SHP77 (cell line): ENCODE results near the gene TENT4A.

Source experiments
- DNase-seq, 2 experiments: peaks; one replicate each; lab custom pipeline; 2025; lab: John Stamatoyannopoulos, UW

The TENT4A gene

GRCh38 chr5:6752782-6753181 lies 39.5 kb downstream of the TENT4A start:
- DNase-seq, result no peak

- DNase-seq, result no peak
Observed at GRCh38 chr5:6753851-6754250, 40.6 kb downstream of the TENT4A start.

GRCh38 chr5:6754766-6755165 lies 41.5 kb downstream of the TENT4A start:
- DNase-seq, result no peak

DNA sequence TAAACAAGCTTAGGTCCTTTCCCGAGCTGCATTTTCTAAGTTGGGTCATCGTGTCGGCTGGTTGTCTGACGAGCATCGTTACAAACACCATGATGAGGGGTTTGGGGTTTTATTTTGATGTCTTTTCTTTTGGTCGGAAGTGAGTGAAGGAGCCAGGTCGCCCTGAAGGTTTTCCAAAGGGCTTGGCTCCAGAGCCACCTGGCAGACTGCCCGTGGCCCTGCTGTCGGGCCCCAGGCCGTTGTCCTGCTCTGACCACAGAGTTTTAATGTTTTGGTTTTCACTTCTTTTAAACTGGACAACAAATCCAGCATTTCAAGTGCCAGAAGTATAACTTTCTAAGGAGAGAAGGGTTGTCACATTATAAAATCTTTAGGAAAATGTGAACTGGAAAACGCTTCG lies 42.3 kb downstream of the TENT4A start:
- no peak for DNase-seq

GRCh38 chr5:6755941-6756340 lies 42.7 kb downstream of the TENT4A start:
- DNase-seq, result no peak

- no peak for DNase-seq
Observed at GRCh38 chr5:6757414-6757969, 44.3 kb downstream of the TENT4A start.

DNA sequence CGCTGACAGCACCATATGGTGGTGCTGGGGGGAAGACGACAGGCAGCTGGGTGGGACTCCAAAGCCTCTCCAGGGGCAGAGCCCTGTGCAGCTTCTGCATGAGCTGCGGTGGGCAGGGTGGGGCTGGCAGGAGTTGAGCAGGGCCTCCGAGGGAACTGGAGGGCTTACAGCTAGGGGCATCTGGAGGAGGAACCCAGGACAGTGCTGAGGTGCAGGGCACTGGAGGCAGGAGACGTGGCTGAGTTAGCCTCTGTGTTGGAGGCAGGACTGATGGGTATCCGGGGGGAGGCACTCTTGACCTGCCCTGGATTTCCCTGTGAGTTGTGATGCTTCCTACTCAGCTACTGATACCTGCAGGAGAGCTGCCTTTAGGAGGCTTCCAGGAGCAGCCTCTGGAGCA lies 45.0 kb downstream of the TENT4A start:
- no peak for DNase-seq

- DNase-seq, result no peak
Observed at GRCh38 chr5:6758706-6759105, 45.5 kb downstream of the TENT4A start.

- DNase-seq, result peak in 1 of 2 experiments; percentile 18
Observed at GRCh38 chr5:6759401-6759800, 46.2 kb downstream of the TENT4A start.

DNA sequence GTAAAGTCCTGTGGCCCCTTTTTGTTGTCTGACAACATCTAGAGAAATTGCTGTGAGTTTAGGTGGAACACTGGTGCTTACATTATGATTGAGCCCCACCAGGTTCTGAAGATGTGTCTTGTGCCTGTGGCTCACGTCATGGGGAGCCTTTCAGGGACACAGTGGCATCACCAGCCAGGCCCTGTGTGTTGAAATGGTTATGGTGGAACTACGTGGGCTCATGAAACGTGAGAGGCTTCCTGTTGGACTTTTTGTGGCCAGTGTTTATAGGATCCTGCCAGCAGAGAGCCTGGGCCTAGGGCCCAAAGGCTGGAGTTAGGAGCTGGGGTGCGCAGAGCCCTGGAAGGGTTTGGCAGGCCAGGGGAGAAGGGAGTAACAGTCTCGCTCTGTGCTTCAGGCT lies 46.8 kb downstream of the TENT4A start:
- no peak for DNase-seq

DNA sequence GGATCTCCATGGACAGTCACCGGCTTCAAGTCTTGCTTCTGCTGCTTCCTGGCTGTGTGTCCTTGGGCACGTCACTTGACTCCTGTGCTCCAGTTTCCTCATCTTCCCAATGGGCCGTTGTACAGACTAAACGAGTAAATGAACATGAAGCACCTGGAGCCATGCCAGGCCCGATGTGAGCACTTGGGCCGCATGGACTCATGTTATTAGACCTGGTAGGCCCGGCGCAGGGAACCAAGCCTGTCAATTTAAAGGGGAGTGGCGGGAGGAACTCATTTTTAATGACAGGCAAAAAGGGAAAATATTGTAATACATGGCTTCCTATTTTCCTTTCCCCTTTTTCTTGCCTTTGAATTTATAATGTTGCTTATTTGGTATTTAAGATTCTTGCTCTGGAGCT lies 47.5 kb downstream of the TENT4A start:
- DNase-seq, result peak in 1 of 2 experiments; percentile 4

DNA sequence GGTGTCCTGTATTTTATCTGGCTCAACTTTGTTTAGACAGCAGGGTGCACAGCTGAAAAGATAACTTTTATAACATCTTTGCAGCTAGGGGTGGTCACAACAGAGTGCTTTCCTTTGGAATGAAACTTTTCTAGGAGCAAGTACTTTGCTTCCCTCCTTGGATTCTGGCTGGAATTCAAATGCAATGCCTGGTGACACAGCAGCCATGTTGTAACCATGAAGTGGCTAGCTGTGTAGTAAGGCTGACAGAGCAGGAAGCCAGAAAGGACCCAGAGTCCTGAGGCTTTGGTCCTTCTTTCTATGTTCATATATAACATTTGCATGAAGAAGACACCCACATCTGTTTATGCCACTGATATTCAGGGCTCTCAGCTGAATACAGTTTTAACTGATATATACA lies 48.1 kb downstream of the TENT4A start:
- no peak for DNase-seq

- no peak for DNase-seq
Observed at GRCh38 chr5:6762116-6762515, 48.9 kb downstream of the TENT4A start.

DNA sequence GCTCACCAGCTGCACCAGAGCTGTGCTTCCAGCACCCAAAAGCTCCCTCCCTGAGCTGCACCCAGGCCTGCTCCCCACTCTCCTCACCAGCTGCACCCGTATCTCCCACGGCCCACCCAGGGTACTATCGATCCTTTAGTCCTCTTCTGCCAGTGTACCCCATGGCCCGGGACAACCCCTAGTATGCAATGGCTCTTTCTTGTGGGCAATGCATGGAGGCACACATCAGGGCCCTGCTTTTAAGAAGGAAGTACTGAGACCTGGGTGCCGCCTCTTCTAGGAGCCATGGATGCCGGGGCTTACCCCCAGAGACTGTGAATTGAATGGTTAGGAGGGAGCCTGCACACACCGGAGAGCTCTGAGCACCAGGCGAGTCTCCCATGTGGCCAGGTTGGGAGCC lies 49.5 kb downstream of the TENT4A start:
- no peak for DNase-seq

- no peak for DNase-seq
Observed at GRCh38 chr5:6763191-6763590, 50.0 kb downstream of the TENT4A start.

- DNase-seq, result peak; percentile 90 to 92
Observed at GRCh38 chr5:6765612-6766525, 52.6 kb downstream of the TENT4A start.

DNA sequence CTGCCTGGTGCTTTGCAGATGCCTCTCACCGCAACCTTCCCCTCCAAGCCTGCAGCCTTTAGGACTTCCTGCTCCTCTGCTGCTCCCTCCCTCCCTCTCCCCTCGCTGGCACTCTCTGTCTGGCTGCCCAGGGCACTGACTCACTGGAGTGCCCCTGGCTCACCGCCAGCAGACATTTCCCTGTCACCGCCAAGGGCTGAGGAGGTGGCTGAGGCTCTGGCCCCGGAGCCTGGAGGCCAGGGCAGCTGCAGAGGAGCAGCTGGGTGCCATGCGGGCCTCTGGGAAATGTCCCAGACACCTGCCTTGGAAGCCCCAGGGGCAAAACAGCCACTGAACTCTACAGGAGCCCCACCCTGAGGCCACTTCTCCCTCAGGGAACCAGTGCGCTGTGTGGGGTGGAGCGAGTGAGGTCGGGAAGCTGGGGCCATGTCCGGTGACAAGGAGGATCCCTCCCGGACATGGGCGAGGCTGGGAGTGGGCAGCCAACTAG lies 53.4 kb downstream of the TENT4A start:
- peak; percentile 97 to 98 for DNase-seq

GRCh38 chr5:6767481-6768063 lies 54.3 kb downstream of the TENT4A start:
- no peak for DNase-seq

DNA sequence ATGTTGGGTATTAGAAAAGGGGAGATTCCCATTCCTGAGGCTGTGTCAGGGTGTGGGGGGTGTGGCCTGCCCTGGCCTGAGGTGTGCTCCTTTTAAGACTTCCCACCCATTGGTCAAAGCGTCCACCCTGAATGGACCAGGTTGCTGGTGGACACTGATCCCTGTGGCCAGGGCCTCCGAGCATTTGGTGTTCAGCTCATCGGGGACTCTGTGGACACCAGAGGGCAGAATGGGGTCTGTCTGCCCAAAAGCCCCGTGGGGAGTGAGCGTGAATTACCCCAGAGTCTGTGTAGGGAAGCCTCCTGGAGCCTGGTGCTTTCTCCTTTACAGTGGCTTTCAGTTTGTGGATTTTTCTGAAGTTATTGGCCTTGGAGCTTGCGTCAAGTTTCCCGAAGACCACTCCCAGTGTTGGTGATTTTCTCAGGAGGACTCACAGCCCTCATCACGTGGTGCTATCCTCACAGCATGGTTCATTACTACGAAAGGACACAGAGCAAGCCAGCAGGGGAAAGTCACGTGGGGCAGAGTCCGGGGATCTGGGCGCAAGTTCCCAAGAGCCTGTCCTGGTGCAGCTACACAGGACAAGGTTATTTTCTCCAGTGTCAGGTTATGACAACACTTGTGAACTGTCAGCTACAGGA lies 55.5 kb downstream of the TENT4A start:
- no peak for DNase-seq

GRCh38 chr5:6770826-6771607 lies 57.8 kb downstream of the TENT4A start:
- no peak for DNase-seq

- peak; percentile 27 to 47 for DNase-seq
Observed at GRCh38 chr5:6772886-6773285, 59.7 kb downstream of the TENT4A start.
